Jurkat, Clone E6-1 (cell line): ENCODE measurements around the gene FGF21.
A peak's percentile ranks its signal among the peaks of the same experiment; 100 is the strongest.
"Not testable (repeated sequence)": the region's sequence is repeated elsewhere in the genome, so short reads cannot be mapped to it uniquely, and the experiment has no call there.

Source experiments
- DNase-seq: peaks from one replicate; pipeline ENCODE4 v3.0.0-alpha.2; 2011; ENCODE audit warnings: low read depth, low spot score
- H3K4me3 ChIP-seq: 2 replicates; pipeline ENCODE4 v1.5.1; 2011; ENCODE audit warnings: mild to moderate bottlenecking, low read length, control low read depth, moderate library complexity

Gene FGF21

GRCh38 chr19:48746738-48747575 is 8.4 kb upstream of the FGF21 start, which contains the start of gene IZUMO1:
IZUMO1 (minus strand) TSS chr19:48746909; CDS start chr19:48745859, 1,050 bp downstream.
- peak within 1 kb of the TSS; percentile 51 for H3K4me3 ChIP-seq
- DNase-seq: peak; percentile 66

- no peak for DNase-seq
- no peak overlapping the region for H3K4me3 ChIP-seq
These were observed 5.6 kb upstream of the FGF21 start for GRCh38 chr19:48749571-48750198.

GRCh38 chr19:48750351-48750750 is 5.0 kb upstream of the FGF21 start:
- H3K4me3 ChIP-seq: no peak overlapping the region
- DNase-seq: no peak

DNA sequence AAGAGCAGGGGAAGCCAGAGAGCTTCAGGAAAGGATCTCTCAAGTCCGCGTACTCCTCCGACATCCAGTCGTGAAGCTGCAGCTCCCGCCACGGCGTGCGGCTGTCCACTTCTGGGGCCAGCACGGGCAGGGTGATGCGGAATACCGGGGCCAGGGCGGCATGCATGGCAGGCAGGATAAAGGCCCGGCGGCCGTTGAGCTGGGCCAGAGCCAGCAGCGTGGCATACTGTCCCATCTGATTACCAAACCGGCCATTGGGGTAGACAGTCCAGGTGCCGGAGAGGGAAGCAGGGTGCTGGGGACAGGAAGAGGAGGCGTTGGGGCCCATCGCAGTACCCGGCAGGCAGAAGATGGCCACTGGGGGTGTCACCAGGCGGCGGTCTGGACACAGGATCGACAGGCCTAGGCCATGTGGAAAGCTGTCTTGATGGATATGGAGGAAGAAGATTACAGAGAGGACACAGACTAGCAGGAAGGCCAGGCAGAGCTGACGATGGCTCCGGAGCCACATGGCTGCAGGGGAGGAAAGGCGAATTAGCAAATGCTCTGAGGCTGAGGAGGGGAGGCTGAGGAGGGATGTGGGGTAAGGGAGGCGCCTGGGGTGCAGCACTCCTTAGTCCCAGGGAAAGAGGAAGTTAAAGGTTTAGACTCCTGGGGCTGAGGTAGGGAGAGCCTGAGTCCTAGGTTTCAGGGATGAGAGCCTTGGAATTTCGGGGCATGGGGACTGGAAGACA is 4.4 kb upstream of the FGF21 start:
- DNase-seq: no peak
- no peak overlapping the region for H3K4me3 ChIP-seq

DNA sequence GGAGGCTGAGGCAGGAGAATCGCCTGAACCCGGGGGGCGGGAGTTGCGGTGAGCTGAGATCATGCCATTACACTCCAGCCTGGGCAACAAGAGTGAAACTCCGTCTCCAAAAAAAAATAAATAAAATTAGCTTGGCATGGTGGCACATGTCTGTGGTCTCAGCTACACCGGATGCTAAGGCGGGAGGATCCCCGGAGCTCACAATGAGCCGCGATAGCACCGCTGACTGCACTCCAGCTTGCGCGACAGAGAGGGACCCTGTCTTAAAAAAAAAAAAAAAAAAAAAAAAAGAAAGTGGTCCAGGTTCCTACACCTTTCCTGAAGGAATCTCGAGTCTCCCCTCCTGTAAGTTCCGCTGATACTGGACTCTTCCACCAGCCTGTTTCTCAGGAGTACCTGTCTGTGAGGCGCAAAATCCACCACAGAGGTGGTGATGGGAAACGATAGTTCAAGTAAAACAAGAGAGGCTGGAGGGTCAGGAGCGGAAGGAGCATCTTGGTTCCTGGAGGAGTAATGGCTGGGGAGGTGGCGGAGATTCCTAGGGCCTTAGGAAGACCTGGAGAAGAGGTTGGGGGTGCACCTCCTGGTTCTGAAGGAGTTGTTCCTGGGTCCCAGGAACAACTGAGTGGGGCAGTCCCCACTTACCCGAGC is 3.4 kb upstream of the FGF21 start:
- no peak for DNase-seq
- H3K4me3 ChIP-seq: no peak overlapping the region

GRCh38 chr19:48752496-48753365 is 2.6 kb upstream of the FGF21 start, which contains the start of gene FUT1:
FUT1 (minus strand) TSS chr19:48752641; CDS start chr19:48751281, 1,360 bp downstream.
- H3K4me3 ChIP-seq: no peak within 1 kb of the TSS
- no peak for DNase-seq

DNA sequence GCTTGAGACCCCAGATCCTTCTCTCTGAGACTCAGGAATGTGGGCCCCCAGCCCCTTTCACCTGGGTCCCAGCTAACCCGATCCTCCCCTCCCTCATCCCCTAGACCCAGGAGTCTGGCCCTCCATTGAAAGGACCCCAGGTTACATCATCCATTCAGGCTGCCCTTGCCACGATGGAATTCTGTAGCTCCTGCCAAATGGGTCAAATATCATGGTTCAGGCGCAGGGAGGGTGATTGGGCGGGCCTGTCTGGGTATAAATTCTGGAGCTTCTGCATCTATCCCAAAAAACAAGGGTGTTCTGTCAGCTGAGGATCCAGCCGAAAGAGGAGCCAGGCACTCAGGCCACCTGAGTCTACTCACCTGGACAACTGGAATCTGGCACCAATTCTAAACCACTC is 463 bp downstream of the FGF21 start:
- DNase-seq: no peak
- H3K4me3 ChIP-seq: no peak overlapping the region

DNA sequence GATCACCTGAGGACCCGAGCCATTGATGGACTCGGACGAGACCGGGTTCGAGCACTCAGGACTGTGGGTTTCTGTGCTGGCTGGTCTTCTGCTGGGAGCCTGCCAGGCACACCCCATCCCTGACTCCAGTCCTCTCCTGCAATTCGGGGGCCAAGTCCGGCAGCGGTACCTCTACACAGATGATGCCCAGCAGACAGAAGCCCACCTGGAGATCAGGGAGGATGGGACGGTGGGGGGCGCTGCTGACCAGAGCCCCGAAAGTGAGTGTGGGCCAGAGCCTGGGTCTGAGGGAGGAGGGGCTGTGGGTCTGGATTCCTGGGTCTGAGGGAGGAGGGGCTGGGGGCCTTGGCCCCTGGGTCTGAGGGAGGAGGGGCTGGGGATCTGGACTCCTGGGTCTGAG is 888 bp downstream of the FGF21 start:
- no peak overlapping the region for H3K4me3 ChIP-seq
- no peak for DNase-seq

DNA sequence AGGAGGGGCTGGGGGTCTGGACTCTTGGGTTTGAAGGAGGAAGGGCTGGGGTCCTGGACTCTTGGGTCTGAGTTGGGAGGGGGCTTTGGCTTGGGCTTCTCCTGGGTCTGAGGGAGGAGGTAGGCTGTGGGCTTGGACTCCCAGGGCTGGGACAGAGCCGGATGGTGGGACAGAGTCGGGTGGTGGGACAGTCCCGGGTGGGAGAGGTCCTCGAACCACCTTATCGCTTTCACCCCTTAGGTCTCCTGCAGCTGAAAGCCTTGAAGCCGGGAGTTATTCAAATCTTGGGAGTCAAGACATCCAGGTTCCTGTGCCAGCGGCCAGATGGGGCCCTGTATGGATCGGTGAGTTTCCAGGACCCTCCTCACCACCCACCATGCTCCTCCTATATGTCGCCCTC is 1.4 kb downstream of the FGF21 start:
- no peak for DNase-seq
- no peak overlapping the region for H3K4me3 ChIP-seq

GRCh38 chr19:48757089-48757675 is 1.9 kb downstream of the FGF21 start:
- H3K4me3 ChIP-seq: no peak overlapping the region
- DNase-seq: no peak

GRCh38 chr19:48757741-48758144 is 2.4 kb downstream of the FGF21 start:
- H3K4me3 ChIP-seq: no peak overlapping the region
- DNase-seq: no peak

GRCh38 chr19:48760504-48761205 is 5.3 kb downstream of the FGF21 start:
- DNase-seq: no peak
- H3K4me3 ChIP-seq: no peak overlapping the region

GRCh38 chr19:48765816-48766215 is 10.5 kb downstream of the FGF21 start:
- DNase-seq, H3K4me3 ChIP-seq: not testable (repeated sequence)

GRCh38 chr19:48768171-48768753 is 12.9 kb downstream of the FGF21 start:
- H3K4me3 ChIP-seq, DNase-seq: not testable (repeated sequence)

DNA sequence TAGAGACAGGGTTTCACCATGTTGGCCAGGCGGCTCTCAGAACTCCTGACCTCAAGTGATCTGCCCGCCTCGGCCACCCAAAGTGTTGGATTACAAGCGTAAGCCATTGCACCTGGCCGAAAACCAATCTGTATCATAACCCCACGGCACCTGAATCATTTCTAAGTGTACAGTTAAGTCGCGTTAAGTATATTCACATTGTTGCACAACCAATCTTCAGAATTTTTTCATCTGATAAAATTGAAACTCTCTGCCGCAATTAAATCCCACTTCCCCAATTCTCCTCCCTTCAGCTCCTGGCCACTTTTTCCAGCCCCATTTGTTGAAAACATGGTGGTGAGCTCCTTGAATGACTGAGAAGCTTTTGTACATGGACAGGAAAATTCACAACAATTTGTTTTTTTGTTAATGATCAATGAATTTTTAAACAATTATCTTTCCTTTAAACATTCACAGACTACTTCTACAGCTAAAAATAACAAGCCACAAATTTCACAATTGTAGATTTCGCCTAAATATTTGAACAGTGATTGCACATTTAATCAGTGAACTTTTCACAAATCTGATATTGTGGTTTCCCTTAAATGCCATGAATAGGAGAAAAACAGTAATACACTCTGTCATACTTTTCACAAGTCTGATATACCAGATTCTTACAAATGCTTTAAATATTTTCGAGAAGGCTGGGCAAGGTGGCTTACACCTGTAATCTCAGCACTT is 13.8 kb downstream of the FGF21 start:
- DNase-seq: no peak
- H3K4me3 ChIP-seq: no peak overlapping the region

GRCh38 chr19:48770266-48770665 is 14.9 kb downstream of the FGF21 start:
- DNase-seq: no peak
- no peak overlapping the region for H3K4me3 ChIP-seq
